ENCODE measurements around the gene F5.
A peak's percentile ranks its signal among the peaks of the same experiment; 100 is the strongest.
"Not testable (repeated sequence)": the region's sequence is repeated elsewhere in the genome, so short reads cannot be mapped to it uniquely, and the experiment has no call there.

F5 gene

GRCh38 chr1:169538998-169539871, 47.0 kb downstream of the F5 start:
- DNase-seq (ENCODE audit: low spot score), result peak; percentile 21

- no peak for DNase-seq (ENCODE audit: low spot score)
These were observed 51.6 kb downstream of the F5 start for GRCh38 chr1:169534653-169535052.

- DNase-seq (ENCODE audit: low spot score), result not testable (repeated sequence)
These were observed 52.6 kb downstream of the F5 start for GRCh38 chr1:169533528-169534190.

GRCh38 chr1:169530448-169530847, 55.8 kb downstream of the F5 start:
- DNase-seq (ENCODE audit: low spot score), result no peak

- DNase-seq (ENCODE audit: low spot score), result no peak
These were observed 57.1 kb downstream of the F5 start for GRCh38 chr1:169529068-169529642.

GRCh38 chr1:169528215-169529067, 57.8 kb downstream of the F5 start:
- no peak for DNase-seq (ENCODE audit: low spot score)

- peak; percentile 36 for DNase-seq (ENCODE audit: low spot score)
These were observed 58.6 kb downstream of the F5 start for GRCh38 chr1:169527451-169528214.

GRCh38 chr1:169527001-169527400, 59.3 kb downstream of the F5 start:
- DNase-seq (ENCODE audit: low spot score), result no peak

GRCh38 chr1:169526120-169526832, 60.0 kb downstream of the F5 start:
- DNase-seq (ENCODE audit: low spot score), result no peak

GRCh38 chr1:169525391-169525790, 60.9 kb downstream of the F5 start:
- no peak for DNase-seq (ENCODE audit: low spot score)

- DNase-seq (ENCODE audit: low spot score), result no peak
These were observed 62.4 kb downstream of the F5 start for GRCh38 chr1:169523904-169524303.

GRCh38 chr1:169521226-169521625, 65.1 kb downstream of the F5 start:
- no peak for DNase-seq (ENCODE audit: low spot score)

GRCh38 chr1:169517558-169518186, 68.6 kb downstream of the F5 start:
- DNase-seq (ENCODE audit: low spot score), result no peak

GRCh38 chr1:169515641-169516040, 70.6 kb downstream of the F5 start:
- DNase-seq (ENCODE audit: low spot score), result no peak

GRCh38 chr1:169514566-169515270, 71.6 kb downstream of the F5 start:
- DNase-seq (ENCODE audit: low spot score), result no peak

- DNase-seq (ENCODE audit: low spot score), result no peak
These were observed 73.1 kb downstream of the F5 start for GRCh38 chr1:169513208-169513607.

- peak; percentile 63 for DNase-seq (ENCODE audit: low spot score)
These were observed 74.8 kb downstream of the F5 start for GRCh38 chr1:169511316-169512005.

- DNase-seq (ENCODE audit: low spot score), result no peak
These were observed 76.2 kb downstream of the F5 start for GRCh38 chr1:169510060-169510459.

- DNase-seq (ENCODE audit: low spot score), result no peak
These were observed 76.9 kb downstream of the F5 start for GRCh38 chr1:169509354-169509753.
